PC-3 (cell line): Measurements from ENCODE around the gene ABCA7.

Source experiments
- EZH2 ChIP-seq: fragments of 300-600 bp; sonication (generic); IDR thresholded peaks from one replicate; pipeline ENCODE4 v1.6.1; 2017; ENCODE audit warnings: antibody characterized with exemption, mild to moderate bottlenecking, low read length; ENCODE audit not compliant: unreplicated experiment
- EZH2phosphoT487 ChIP-seq: fragments of 300-600 bp; sonication (generic); IDR thresholded peaks from 2 replicates; pipeline ENCODE4 v1.6.1; 2018; ENCODE audit warnings: mild to moderate bottlenecking, antibody characterized with exemption, low read length, borderline replicate concordance
- TF ChIP-seq, protein P1 (sequence below): fragments of 300-600 bp; sonication (generic); conservative IDR thresholded peaks from 2 replicates; pipeline ENCODE4 v1.5.1; 2017; ENCODE audit warnings: antibody characterized with exemption, low read depth, mild to moderate bottlenecking, low read length

DNA sequence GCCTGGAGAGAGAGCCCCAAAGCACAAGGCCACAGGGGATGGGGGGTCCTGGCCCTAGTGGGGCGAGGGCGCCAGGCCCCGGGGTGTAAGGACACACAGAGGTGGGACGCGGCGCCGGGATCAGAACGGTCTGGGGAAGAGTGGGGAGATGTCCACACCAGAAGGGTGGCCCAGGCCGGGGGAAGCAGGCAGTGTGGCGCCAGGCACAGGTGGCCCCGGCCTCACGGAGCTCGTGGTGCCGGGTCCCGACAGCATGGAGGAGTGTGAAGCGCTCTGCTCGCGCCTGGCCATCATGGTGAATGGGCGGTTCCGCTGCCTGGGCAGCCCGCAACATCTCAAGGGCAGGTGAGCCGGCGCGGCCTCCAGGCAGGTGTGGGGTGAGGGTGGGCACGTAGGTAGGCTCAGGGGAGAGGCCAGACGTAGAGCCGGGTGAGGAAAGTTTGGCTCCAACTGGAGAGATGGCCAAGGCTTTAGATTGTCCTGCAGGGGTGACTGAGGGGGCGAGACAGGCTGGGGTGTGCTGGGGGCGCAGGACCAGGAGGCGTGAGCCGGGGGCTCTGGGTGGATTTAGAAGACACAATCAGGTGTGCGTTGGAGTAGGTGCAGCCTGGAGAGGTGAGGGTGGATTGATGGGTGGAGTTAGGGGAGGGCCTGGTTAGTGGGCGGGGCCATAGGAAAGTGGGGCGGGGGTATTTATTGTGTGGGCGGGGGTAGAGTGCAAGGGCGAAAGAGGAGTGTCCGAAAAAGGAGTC is 24.2 kb downstream of the ABCA7 start:
- TF ChIP-seq, protein P1, sequence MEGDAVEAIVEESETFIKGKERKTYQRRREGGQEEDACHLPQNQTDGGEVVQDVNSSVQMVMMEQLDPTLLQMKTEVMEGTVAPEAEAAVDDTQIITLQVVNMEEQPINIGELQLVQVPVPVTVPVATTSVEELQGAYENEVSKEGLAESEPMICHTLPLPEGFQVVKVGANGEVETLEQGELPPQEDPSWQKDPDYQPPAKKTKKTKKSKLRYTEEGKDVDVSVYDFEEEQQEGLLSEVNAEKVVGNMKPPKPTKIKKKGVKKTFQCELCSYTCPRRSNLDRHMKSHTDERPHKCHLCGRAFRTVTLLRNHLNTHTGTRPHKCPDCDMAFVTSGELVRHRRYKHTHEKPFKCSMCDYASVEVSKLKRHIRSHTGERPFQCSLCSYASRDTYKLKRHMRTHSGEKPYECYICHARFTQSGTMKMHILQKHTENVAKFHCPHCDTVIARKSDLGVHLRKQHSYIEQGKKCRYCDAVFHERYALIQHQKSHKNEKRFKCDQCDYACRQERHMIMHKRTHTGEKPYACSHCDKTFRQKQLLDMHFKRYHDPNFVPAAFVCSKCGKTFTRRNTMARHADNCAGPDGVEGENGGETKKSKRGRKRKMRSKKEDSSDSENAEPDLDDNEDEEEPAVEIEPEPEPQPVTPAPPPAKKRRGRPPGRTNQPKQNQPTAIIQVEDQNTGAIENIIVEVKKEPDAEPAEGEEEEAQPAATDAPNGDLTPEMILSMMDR, result no peak
- TF ChIP-seq EZH2 (no peak), EZH2phosphoT487 (no peak)
